ENCODE results near the gene USP10. TPM values are rescaled to one million over a fixed set of nuclear protein-coding genes. Genes with fewer than 3 reads are reported as not detected.

USP10 gene
- total RNA-seq, 1 experiment from 2014 or later: 203 TPM

DNA sequence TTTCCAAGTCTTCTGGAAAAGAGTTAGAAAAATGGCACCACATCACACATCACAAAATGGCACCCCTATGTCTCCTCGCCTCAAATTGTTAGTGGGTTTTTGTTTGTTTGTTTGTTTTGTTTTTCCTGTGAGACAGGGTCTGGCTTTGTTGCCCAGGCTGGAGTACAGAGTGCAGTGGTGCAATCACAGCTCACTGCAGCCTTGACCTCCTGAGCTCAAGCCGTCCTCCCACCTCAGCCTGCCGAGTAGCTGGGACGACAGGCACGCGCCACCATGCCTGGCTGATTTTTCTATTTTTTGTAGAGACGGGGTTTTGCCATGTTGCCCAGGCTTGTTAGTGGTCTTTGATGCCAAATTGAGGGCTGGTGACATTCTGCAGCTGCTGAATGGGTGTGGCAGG, 116.2 kb downstream of the USP10 start:
- no peaks in the 10 kb centered on the region for H3K23me2 ChIP-seq (ENCODE audit: insufficient read length, low read depth, low read length, poor library complexity, severe bottlenecking)
- H3K9me3 ChIP-seq (ENCODE audit: control insufficient read depth, low read depth, low read length): no peaks in the 10 kb centered on the region
- H2BK15ac ChIP-seq (ENCODE audit: low read depth, low read length): no peak overlapping the region
- Mint-ChIP-seq H3K9me3 (no peaks in the 10 kb centered on the region; a peak in 3 of 5 replicates), H3K36me3 (ENCODE audit: insufficient read depth in 1 of 3, low read depth in 3 of 3) (no peaks in the 10 kb centered on the region), H3K27ac (no peak overlapping the region), H3K4me1 (peaks cover 13% of the 10 kb centered on the region in 2 experiments), H3K27me3 (ENCODE audit: low read depth) (peaks cover 84% of the 10 kb centered on the region), H3K4me3 (no peak overlapping the region)
- H3K56ac ChIP-seq (ENCODE audit: insufficient read length, low read depth, low read length): no peak overlapping the region
- H3K79me2 ChIP-seq (ENCODE audit: insufficient read depth, low read length): no peaks in the 10 kb centered on the region
- H4K91ac ChIP-seq (ENCODE audit: insufficient read length, low read depth, low read length): no peak overlapping the region
- no peak overlapping the region for H3K4me2 ChIP-seq (ENCODE audit: insufficient read depth, insufficient read length, low read length)
- no peak overlapping the region for H3K14ac ChIP-seq (ENCODE audit: insufficient read depth, low read length)
- no peak overlapping the region for H4K8ac ChIP-seq (replicated peaks; ENCODE audit: insufficient read length, low read depth, low read length)
- no peak overlapping the region for H2BK5ac ChIP-seq (ENCODE audit: insufficient read length, low read length)
- H3K4ac ChIP-seq (ENCODE audit: low read depth, low read length): no peak overlapping the region
- no peak overlapping the region for H3K27ac ChIP-seq (ENCODE audit: insufficient read length, low read depth, low read length)
- no peak overlapping the region for H3K23ac ChIP-seq (ENCODE audit: insufficient read length, low read depth, low read length)
- H2BK20ac ChIP-seq (ENCODE audit: low read depth, low read length, poor library complexity, severe bottlenecking): no peak overlapping the region
- H4K20me1 ChIP-seq (ENCODE audit: control insufficient read depth, insufficient read depth, insufficient read length): no peaks in the 10 kb centered on the region
- WGBS (ENCODE audit: extremely low coverage, insufficient read length, low lambda C conversion rate): no CpG with 5 or more reads among the region's 7 CpGs
- no peak overlapping the region for H3K18ac ChIP-seq (ENCODE audit: insufficient read length, low read depth, low read length)
- H3K4me1 ChIP-seq (ENCODE audit: insufficient read depth, low read length): no peaks in the 10 kb centered on the region; the same call in 1 of the 2 replicates
- no peak overlapping the region for H2AK5ac ChIP-seq (ENCODE audit: insufficient read length, low read length)
- no peak overlapping the region for H2BK120ac ChIP-seq (ENCODE audit: low read depth, low read length, poor library complexity, severe bottlenecking)
- no peak overlapping the region for H3T11ph ChIP-seq (ENCODE audit: low read length)
- H3K27me3 ChIP-seq (ENCODE audit: insufficient read depth, low read length): peaks cover 11% of the 10 kb centered on the region; the same call in 1 of the 2 replicates
- no peak overlapping the region for H3K9ac ChIP-seq (ENCODE audit: extremely low read depth, insufficient read length, low read length)
- no peak for DNase-seq
- H2BK12ac ChIP-seq (ENCODE audit: insufficient read length, low read depth, low read length): no peak overlapping the region
- H3K79me1 ChIP-seq (ENCODE audit: insufficient read depth, low read depth, low read length, poor library complexity, severe bottlenecking): no peaks in the 10 kb centered on the region
- H4K5ac ChIP-seq (ENCODE audit: insufficient read length, low read depth, low read length): no peak overlapping the region
- H2AFZ ChIP-seq (ENCODE audit: low read length): no peak overlapping the region
- TF ChIP-seq, protein P1, sequence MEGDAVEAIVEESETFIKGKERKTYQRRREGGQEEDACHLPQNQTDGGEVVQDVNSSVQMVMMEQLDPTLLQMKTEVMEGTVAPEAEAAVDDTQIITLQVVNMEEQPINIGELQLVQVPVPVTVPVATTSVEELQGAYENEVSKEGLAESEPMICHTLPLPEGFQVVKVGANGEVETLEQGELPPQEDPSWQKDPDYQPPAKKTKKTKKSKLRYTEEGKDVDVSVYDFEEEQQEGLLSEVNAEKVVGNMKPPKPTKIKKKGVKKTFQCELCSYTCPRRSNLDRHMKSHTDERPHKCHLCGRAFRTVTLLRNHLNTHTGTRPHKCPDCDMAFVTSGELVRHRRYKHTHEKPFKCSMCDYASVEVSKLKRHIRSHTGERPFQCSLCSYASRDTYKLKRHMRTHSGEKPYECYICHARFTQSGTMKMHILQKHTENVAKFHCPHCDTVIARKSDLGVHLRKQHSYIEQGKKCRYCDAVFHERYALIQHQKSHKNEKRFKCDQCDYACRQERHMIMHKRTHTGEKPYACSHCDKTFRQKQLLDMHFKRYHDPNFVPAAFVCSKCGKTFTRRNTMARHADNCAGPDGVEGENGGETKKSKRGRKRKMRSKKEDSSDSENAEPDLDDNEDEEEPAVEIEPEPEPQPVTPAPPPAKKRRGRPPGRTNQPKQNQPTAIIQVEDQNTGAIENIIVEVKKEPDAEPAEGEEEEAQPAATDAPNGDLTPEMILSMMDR (conservative IDR thresholded peaks at IDR 0.05): no peak

All from H9 (cell line).